ENCODE measurements around the gene FBN3. TPM values are rescaled to one million over a fixed set of nuclear protein-coding genes. Genes with fewer than 3 reads are reported as not detected.
"Not testable (repeated sequence)": the region's sequence is repeated elsewhere in the genome, so short reads cannot be mapped to it uniquely, and the experiment has no call there.

FBN3 gene
- total and polyA plus RNA-seq, 2 donors (not counting 1 experiment from before 2014, with no cell fraction given): not detected

GRCh38 chr19:8034178-8034525, 115.2 kb downstream of the FBN3 start:
- Histone ChIP-seq H4K20me1 (ENCODE audit: control insufficient read depth, insufficient read depth, low read length, poor library complexity, severe bottlenecking) (no peaks in the 10 kb centered on the region), H3K9me3 (ENCODE audit: control extremely low read depth in 1 of 3, control insufficient read depth in 2 of 3, insufficient read depth in 1 of 3, low read length in 2 of 3) (peaks cover 0 to 3% (median 0%) of the 10 kb centered on the region in 3 donors), H3K4me3 (ENCODE audit: control extremely low read depth in 1 of 5, extremely low read depth in 1 of 5, insufficient read depth in 1 of 5, low read depth in 2 of 5, low read length in 4 of 5) (no peak overlapping the region), H3K4me2 (replicated peaks; ENCODE audit: low read depth, low read length, poor library complexity, severe bottlenecking) (no peak overlapping the region), H3K4me1 (ENCODE audit: control insufficient read depth in 2 of 2, insufficient read depth in 2 of 2, low read length in 2 of 2) (no peaks in the 10 kb centered on the region), H3K9ac (ENCODE audit: low read length) (no peak overlapping the region), H3K36me3 (replicated peaks in 1 of 2; ENCODE audit: control extremely low read depth in 1 of 2, control insufficient read depth in 1 of 2, extremely low read depth in 1 of 2, insufficient read depth in 2 of 2, low read length in 1 of 2) (no peaks in the 10 kb centered on the region), H3K27me3 (replicated peaks in 1 of 4; ENCODE audit: control extremely low read depth in 1 of 4, control insufficient read depth in 3 of 4, insufficient read depth in 4 of 4, low read length in 3 of 4) (peaks cover 0 to 8% (median 2%) of the 10 kb centered on the region in 4 experiments), H3K27ac (ENCODE audit: low read length in 2 of 2) (no peak overlapping the region), H2AFZ (ENCODE audit: insufficient read depth, low read depth, low read length, poor library complexity, severe bottlenecking) (no peak overlapping the region), H3K79me2 (ENCODE audit: control insufficient read depth, insufficient read depth, low read length) (no peaks in the 10 kb centered on the region)
- POLR2A ChIA-PET: no interaction called here
- no peak for ATAC-seq (ENCODE audit: low read depth)
- intact Hi-C loops (cut with micrococcal nuclease): no loop called here
- WGBS (ENCODE audit: insufficient coverage): 92% methylated on average over 3 of the region's 6 CpGs
- no peaks in the 10 kb centered on the region for H3K4me1 Mint-ChIP-seq
- peaks cover 7% of the 10 kb centered on the region for H3K27me3 Mint-ChIP-seq
- H3K4me3 Mint-ChIP-seq: no peak overlapping the region
- no peak overlapping the region for H3K27ac Mint-ChIP-seq
- CTCF ChIA-PET: no interaction called here
- DNase-seq: no peak
- no peaks in the 10 kb centered on the region for H3K9me3 Mint-ChIP-seq (ENCODE audit: insufficient read depth)
- TF ChIP-seq CTCF (IDR thresholded peaks at IDR 0.05): no peak
- no peak for TF ChIP-seq EZH2 (IDR thresholded peaks at IDR 0.05; ENCODE audit: borderline replicate concordance, insufficient read depth, low read depth, low read length, poor library complexity, severe bottlenecking)

- H3K4me3 ChIP-seq (ENCODE audit: control extremely low read depth in 1 of 5, extremely low read depth in 1 of 5, insufficient read depth in 1 of 5, low read depth in 2 of 5, low read length in 4 of 5); H3K79me2 ChIP-seq (ENCODE audit: control insufficient read depth, insufficient read depth, low read length); DNase-seq; intact Hi-C loops (cut with micrococcal nuclease); H3K27ac ChIP-seq (ENCODE audit: low read length in 2 of 2); H2AFZ ChIP-seq (ENCODE audit: insufficient read depth, low read depth, low read length, poor library complexity, severe bottlenecking); H4K20me1 ChIP-seq (ENCODE audit: control insufficient read depth, insufficient read depth, low read length, poor library complexity, severe bottlenecking); H3K9me3 ChIP-seq (ENCODE audit: control extremely low read depth in 1 of 3, control insufficient read depth in 2 of 3, insufficient read depth in 1 of 3, low read length in 2 of 3); ATAC-seq (ENCODE audit: low read depth); H3K4me2 ChIP-seq (replicated peaks; ENCODE audit: low read depth, low read length, poor library complexity, severe bottlenecking); H3K9ac ChIP-seq (ENCODE audit: low read length); H3K27me3 ChIP-seq (replicated peaks in 1 of 4; ENCODE audit: control extremely low read depth in 1 of 4, control insufficient read depth in 3 of 4, insufficient read depth in 4 of 4, low read length in 3 of 4); H3K36me3 ChIP-seq (replicated peaks in 1 of 2; ENCODE audit: control extremely low read depth in 1 of 2, control insufficient read depth in 1 of 2, extremely low read depth in 1 of 2, insufficient read depth in 2 of 2, low read length in 1 of 2); H3K4me3 Mint-ChIP-seq; H3K27ac Mint-ChIP-seq; H3K4me1 ChIP-seq (ENCODE audit: control insufficient read depth in 2 of 2, insufficient read depth in 2 of 2, low read length in 2 of 2); POLR2A ChIA-PET; H3K9me3 Mint-ChIP-seq (ENCODE audit: insufficient read depth); H3K27me3 Mint-ChIP-seq; H3K4me1 Mint-ChIP-seq: not testable (repeated sequence)
- CTCF ChIA-PET: interaction anchor here (0.9 kb wide), 1 partner anchor 28 kb away, joined by 3 read pairs; no protein-coding TSS in a partner anchor
- WGBS (ENCODE audit: insufficient coverage): 80% methylated on average over 15 of the region's 22 CpGs
Measured at GRCh38 chr19:8033287-8034177, 115.9 kb downstream of the FBN3 start.

Data from B cell (primary cell).